ENCODE data around the gene ADAM19. TPM values are rescaled to one million over a fixed set of nuclear protein-coding genes. Genes with fewer than 3 reads are reported as not detected.

Gene ADAM19
- total RNA-seq, 1 donor from 2014 or later: 232 TPM

- Mint-ChIP-seq H3K36me3 (ENCODE audit: low read depth) (peaks cover 3% of the 10 kb centered on the region), H3K4me1 (peaks cover 41% of the 10 kb centered on the region), H3K27me3 (no peaks in the 10 kb centered on the region), H3K4me3 (no peak overlapping the region), H3K9me3 (peaks cover 9% of the 10 kb centered on the region), H3K27ac (no peak overlapping the region)
- DNase-seq: no peak
- intact Hi-C loops (cut with micrococcal nuclease): no loop called here
Observed at GRCh38 chr5:157584628-157585027, 9.1 kb upstream of the ADAM19 start.

DNA sequence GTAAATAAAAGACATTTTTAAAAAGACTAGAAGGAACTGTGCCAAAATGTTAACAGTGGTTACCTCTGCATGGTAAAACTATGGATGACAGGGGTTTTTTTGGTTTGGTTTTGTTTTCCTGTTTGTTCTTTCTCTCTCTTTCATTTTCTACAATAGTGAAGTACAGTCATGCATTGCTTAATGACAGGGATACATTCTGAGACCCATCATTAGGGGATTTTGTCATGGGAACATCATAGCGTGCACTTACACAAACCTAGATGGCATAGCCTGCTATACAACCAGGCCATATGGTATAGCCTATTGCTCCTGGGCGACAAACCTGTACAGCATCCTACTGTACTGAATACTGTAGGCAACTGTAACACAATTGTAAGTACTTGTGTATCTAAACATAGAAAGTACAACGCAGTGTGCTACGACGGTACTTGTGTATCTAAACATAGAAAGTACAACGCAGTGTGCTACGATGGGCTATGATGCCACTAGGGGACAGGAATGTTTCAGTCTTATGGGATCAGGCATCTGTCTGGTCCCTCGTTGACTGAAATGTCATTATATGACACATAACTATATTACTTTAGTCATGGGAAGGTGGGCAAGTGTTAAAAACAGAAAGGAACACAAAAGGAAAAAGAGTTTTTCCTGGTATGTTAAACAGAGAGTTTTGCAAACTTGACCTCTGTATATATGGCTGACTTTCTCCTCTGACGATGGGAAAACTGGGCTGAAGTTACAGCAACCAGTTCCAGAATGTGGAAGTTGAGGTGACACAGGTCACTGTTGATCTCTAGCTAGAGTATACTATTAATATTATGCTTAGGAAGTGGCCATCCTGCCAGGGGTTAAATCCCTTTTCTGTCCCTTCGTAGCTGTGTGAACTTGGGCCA lies 7.4 kb upstream of the ADAM19 start:
- DNase-seq: peak; percentile 75
- intact Hi-C loops (cut with micrococcal nuclease): loop anchor here (1.0 kb wide), 5 partner anchors 11 to 42 kb away; no protein-coding TSS in a partner anchor
- H3K36me3 Mint-ChIP-seq (ENCODE audit: low read depth): peaks cover 3% of the 10 kb centered on the region
- no peaks in the 10 kb centered on the region for H3K27me3 Mint-ChIP-seq
- peaks cover 7% of the 10 kb centered on the region for H3K9me3 Mint-ChIP-seq
- H3K27ac Mint-ChIP-seq: peak overlapping the region; percentile 80
- H3K4me1 Mint-ChIP-seq: peaks cover 56% of the 10 kb centered on the region
- H3K4me3 Mint-ChIP-seq: peak overlapping the region; percentile 65

- H3K9me3 Mint-ChIP-seq: peaks cover 3% of the 10 kb centered on the region
- H3K4me3 Mint-ChIP-seq: peak overlapping the region; percentile 47
- peaks cover 3% of the 10 kb centered on the region for H3K36me3 Mint-ChIP-seq (ENCODE audit: low read depth)
- intact Hi-C loops (cut with micrococcal nuclease): loop anchor here (1.0 kb wide), 5 partner anchors 11 to 41 kb away; no protein-coding TSS in a partner anchor
- peak; percentile 75 for DNase-seq
- peak overlapping the region; percentile 83 for H3K27ac Mint-ChIP-seq
- H3K4me1 Mint-ChIP-seq: peaks cover 60% of the 10 kb centered on the region
- no peaks in the 10 kb centered on the region for H3K27me3 Mint-ChIP-seq
Observed at GRCh38 chr5:157581901-157582300, 6.3 kb upstream of the ADAM19 start.

- no peaks in the 10 kb centered on the region for H3K27me3 Mint-ChIP-seq
- intact Hi-C loops (cut with micrococcal nuclease): no loop called here
- DNase-seq: no peak
- peaks cover 58% of the 10 kb centered on the region for H3K4me1 Mint-ChIP-seq
- peaks cover 15% of the 10 kb centered on the region for H3K36me3 Mint-ChIP-seq (ENCODE audit: low read depth)
- H3K9me3 Mint-ChIP-seq: no peaks in the 10 kb centered on the region
- peak overlapping the region; percentile 3 for H3K4me3 Mint-ChIP-seq
- H3K27ac Mint-ChIP-seq: peak overlapping the region; percentile 49
Observed at GRCh38 chr5:157578079-157578780, 2.7 kb upstream of the ADAM19 start.

DNA sequence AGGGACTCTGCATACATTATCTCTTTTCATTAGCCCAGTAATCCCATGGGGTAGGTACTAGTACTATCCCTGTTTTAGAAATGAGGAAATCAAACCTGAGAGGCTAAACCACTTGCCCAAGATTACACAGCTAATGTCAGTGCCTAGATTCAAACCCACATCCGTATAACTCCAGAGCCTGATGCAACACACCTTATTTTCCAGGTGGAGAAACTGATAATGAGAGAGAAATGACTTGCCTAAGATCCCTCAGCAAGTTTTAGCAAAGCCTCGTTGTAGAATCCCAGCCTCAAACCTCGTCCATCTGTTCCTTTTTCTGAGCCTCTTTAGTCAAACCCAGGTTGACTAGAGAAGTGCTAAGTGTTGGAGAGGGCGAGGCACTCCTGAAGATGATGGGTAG lies 1.1 kb upstream of the ADAM19 start:
- intact Hi-C loops (cut with micrococcal nuclease): no loop called here
- H3K4me1 Mint-ChIP-seq: peaks cover 54% of the 10 kb centered on the region
- no peaks in the 10 kb centered on the region for H3K9me3 Mint-ChIP-seq

GRCh38 chr5:157574456-157575380 lies 857 bp downstream of the ADAM19 start:
- DNase-seq: peak; percentile 81
- no peaks in the 10 kb centered on the region for H3K9me3 Mint-ChIP-seq
- peak overlapping the region; percentile 91 for H3K4me3 Mint-ChIP-seq
- peaks cover 44% of the 10 kb centered on the region for H3K36me3 Mint-ChIP-seq (ENCODE audit: low read depth)
- H3K27me3 Mint-ChIP-seq: no peaks in the 10 kb centered on the region
- H3K27ac Mint-ChIP-seq: peak overlapping the region; percentile 86
- H3K4me1 Mint-ChIP-seq: peaks cover 60% of the 10 kb centered on the region
- intact Hi-C loops (cut with micrococcal nuclease): loop anchor here (5.0 kb wide), 2 partner anchors 98 to 143 kb away; partner anchors contain the start of gene C5orf52

More for the DNA sequence above, 1.1 kb upstream of the ADAM19 start:
- H3K36me3 Mint-ChIP-seq (ENCODE audit: low read depth): peaks cover 25% of the 10 kb centered on the region
- no peak for DNase-seq
- no peak overlapping the region for H3K4me3 Mint-ChIP-seq
- H3K27ac Mint-ChIP-seq: no peak overlapping the region
- no peaks in the 10 kb centered on the region for H3K27me3 Mint-ChIP-seq

- H3K36me3 Mint-ChIP-seq (ENCODE audit: low read depth): peaks cover 75% of the 10 kb centered on the region
- intact Hi-C loops (cut with micrococcal nuclease): loop anchor here (1.0 to 5.0 kb wide), 5 partner anchors 11 to 146 kb away; partner anchors contain the start of gene C5orf52
- H3K9me3 Mint-ChIP-seq: no peaks in the 10 kb centered on the region
- DNase-seq: peak; percentile 83
- H3K27me3 Mint-ChIP-seq: no peaks in the 10 kb centered on the region
- H3K27ac Mint-ChIP-seq: peak overlapping the region; percentile 94
- H3K4me1 Mint-ChIP-seq: peaks cover 62% of the 10 kb centered on the region
- H3K4me3 Mint-ChIP-seq: peak overlapping the region; percentile 91
Observed at GRCh38 chr5:157571357-157571827, 4.2 kb downstream of the ADAM19 start.

DNA sequence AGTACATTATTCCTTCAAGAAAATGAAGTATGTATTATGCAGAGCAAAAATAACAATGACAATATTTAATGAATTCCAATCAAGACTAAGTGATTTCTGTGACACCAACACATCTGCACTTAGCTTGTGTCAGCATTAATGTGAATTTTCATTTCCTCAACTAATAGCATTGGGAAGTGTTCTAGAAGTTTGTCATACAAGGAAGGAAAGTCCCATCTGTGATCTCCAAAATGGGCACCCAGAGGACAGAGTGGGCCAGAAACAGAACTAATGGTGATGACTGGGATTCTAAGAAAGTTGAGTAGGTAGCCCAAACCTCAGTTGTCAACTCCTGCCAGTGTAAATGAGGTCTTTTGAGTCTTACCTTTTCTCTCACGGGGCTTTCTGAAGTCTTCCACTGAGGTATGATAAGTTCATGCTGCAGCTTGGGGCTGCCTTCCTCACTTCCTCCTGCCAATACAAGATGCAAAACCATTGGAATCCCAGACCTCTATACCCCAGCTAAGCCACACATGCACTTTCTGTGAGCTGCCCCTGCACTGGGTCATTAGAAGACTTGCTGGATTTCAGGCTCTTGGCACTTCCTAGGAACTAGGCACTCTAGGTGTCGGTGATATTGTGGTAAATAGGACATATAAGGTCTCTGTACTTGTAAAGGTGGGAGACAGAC lies 4.9 kb downstream of the ADAM19 start:
- no peaks in the 10 kb centered on the region for H3K9me3 Mint-ChIP-seq
- H3K27ac Mint-ChIP-seq: peak overlapping the region; percentile 94
- H3K4me3 Mint-ChIP-seq: peak overlapping the region; percentile 91
- peaks cover 75% of the 10 kb centered on the region for H3K36me3 Mint-ChIP-seq (ENCODE audit: low read depth)
- DNase-seq: no peak
- intact Hi-C loops (cut with micrococcal nuclease): loop anchor here (1.0 to 5.0 kb wide), 6 partner anchors 12 to 147 kb away; partner anchors contain the start of gene C5orf52
- H3K27me3 Mint-ChIP-seq: no peaks in the 10 kb centered on the region
- peaks cover 59% of the 10 kb centered on the region for H3K4me1 Mint-ChIP-seq

DNA sequence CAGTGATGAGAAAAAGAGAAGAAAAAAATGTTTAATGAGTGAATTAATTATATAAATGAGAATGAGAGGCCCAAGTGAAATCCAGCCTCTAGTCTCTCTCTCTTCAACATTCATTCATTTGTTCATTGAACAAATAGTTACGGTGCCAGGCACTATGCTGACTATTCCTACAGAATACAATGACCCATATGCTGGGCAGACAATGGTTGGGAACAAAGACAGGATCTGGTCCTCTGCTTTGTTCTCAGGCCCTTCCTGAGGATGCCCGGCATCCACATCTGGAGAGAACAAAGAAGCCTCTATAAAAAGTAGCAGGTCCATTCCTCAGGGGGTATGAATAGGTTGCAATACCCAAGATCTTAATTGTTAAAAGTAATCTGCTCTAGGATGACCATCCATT lies 6.9 kb downstream of the ADAM19 start:
- H3K4me1 Mint-ChIP-seq: peaks cover 74% of the 10 kb centered on the region
- intact Hi-C loops (cut with micrococcal nuclease): no loop called here

DNA sequence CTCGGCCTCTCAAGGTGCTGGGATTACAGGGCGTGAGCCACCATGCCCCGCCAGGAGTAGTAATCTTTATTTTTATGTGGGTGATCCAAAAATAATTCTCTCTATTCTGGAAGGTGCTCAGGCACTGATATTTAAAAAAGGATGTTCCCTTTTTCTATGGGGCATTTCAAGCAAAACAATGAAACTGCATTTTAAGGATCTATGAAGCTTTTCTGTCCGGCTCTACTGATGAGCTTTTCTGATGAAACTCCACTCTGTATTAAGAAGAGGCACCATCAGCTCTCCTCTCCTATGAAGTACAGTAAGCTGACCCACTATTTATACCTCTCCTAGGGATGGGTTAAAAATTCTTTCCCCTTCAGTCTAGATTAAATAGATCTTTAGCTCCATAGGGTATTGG lies 7.4 kb downstream of the ADAM19 start:
- Mint-ChIP-seq H3K36me3 (ENCODE audit: low read depth) (peaks cover 83% of the 10 kb centered on the region), H3K4me1 (peaks cover 78% of the 10 kb centered on the region), H3K9me3 (no peaks in the 10 kb centered on the region), H3K27ac (peak overlapping the region; percentile 39), H3K4me3 (peak overlapping the region; percentile 60), H3K27me3 (no peaks in the 10 kb centered on the region)
- no peak for DNase-seq
- intact Hi-C loops (cut with micrococcal nuclease): no loop called here

More for the DNA sequence above, 6.9 kb downstream of the ADAM19 start:
- peaks cover 82% of the 10 kb centered on the region for H3K36me3 Mint-ChIP-seq (ENCODE audit: low read depth)
- H3K4me3 Mint-ChIP-seq: peak overlapping the region; percentile 79
- H3K27me3 Mint-ChIP-seq: no peaks in the 10 kb centered on the region
- peak overlapping the region; percentile 60 for H3K27ac Mint-ChIP-seq
- H3K9me3 Mint-ChIP-seq: no peaks in the 10 kb centered on the region
- DNase-seq: no peak

GRCh38 chr5:157566902-157567489 lies 8.6 kb downstream of the ADAM19 start:
- Mint-ChIP-seq H3K4me1 (peaks cover 82% of the 10 kb centered on the region), H3K9me3 (no peaks in the 10 kb centered on the region), H3K36me3 (ENCODE audit: low read depth) (peaks cover 86% of the 10 kb centered on the region), H3K27ac (peak overlapping the region; percentile 56), H3K4me3 (peak overlapping the region; percentile 60), H3K27me3 (no peaks in the 10 kb centered on the region)
- intact Hi-C loops (cut with micrococcal nuclease): no loop called here
- DNase-seq: no peak

GRCh38 chr5:157563929-157564716 lies 11.5 kb downstream of the ADAM19 start:
- peaks cover 77% of the 10 kb centered on the region for H3K4me1 Mint-ChIP-seq

More at GRCh38 chr5:157563929-157564716, 11.5 kb downstream of the ADAM19 start:
- H3K27me3 Mint-ChIP-seq: no peaks in the 10 kb centered on the region
- H3K4me3 Mint-ChIP-seq: peak overlapping the region; percentile 45
- no peak for DNase-seq
- H3K9me3 Mint-ChIP-seq: no peaks in the 10 kb centered on the region
- peaks cover 86% of the 10 kb centered on the region for H3K36me3 Mint-ChIP-seq (ENCODE audit: low read depth)
- intact Hi-C loops (cut with micrococcal nuclease): no loop called here
- H3K27ac Mint-ChIP-seq: peak overlapping the region; percentile 84

Measured in activated CD4-positive, alpha-beta T cell treated with anti-CD3 and anti-CD28 coated beads, Interleukin-2, amount 10 ng/mL, durations not matched to agents 24 days and 14 days (primary cell).